NCI-H345 (cell line): ENCODE data around the gene CST2.
"Not testable (repeated sequence)": the region's sequence is repeated elsewhere in the genome, so short reads cannot be mapped to it uniquely, and the experiment has no call there.

ENCODE experiments used
- DNase-seq: peaks from one replicate; lab custom pipeline; 2025; lab: John Stamatoyannopoulos, UW

The CST2 gene

DNA sequence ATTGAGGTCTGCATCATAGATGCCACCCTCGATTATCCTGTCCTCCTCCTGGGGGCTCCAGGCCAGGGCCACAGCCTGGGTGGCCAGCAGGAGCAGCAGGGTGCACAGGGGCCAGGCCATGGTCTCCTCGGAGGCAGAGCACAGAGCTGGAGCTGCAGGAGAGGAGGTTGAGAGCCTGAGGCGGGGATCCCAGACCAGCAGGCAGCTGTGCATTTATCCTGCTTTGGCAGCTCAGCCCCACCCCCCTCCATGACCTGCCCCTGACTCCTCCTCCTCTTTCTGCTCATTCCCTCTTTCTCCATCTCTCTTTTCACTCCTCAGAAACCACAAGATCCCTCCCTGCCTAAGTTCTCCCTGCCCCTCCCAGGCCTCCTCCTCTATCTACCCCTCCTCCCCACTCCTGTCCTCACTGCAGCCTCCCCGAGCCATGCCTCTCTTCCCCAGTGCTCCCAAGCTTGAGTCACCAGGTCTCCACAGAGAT lies at the start of gene CST2:
Gene CST2, minus strand, starts transcription at position 189 of the 481 bp plus-strand sequence. Its CDS starts 69 bp downstream, at position 120.
- peak; percentile 9 for DNase-seq

DNA sequence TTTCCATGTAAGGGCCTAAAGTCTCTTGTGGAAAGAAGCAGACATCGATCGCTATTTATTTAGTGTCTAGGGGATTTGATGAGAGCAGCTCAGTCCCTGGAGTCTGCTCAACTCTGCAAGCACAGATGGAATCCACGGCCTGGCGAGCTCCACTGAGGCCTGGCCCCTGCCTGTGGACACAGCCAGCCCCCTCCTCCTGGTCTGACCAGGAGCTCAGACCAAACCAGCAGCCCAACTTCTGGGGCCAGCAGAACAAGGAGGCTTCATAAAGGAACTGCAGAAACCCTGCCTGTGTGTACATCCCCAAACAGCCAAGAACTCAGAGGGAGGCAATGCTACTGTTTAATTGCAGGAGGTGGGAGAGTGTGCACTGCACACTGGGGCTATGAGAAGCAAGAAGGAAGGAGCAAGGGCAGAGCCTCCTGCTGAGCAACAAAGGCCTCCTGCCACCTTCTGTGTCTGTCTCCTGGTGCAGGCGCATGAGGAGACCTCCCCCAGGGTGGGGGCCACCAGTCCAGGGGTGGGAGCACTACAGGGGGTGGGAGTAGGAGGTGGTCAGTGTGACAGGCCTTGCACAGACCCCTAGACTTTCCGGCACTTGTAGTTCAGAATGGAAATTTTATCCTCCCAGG lies 49.2 kb upstream of the CST2 start:
- DNase-seq, result no peak

GRCh38 chr20:23874747-23875146 lies 48.2 kb upstream of the CST2 start:
- peak; percentile 42 for DNase-seq

DNA sequence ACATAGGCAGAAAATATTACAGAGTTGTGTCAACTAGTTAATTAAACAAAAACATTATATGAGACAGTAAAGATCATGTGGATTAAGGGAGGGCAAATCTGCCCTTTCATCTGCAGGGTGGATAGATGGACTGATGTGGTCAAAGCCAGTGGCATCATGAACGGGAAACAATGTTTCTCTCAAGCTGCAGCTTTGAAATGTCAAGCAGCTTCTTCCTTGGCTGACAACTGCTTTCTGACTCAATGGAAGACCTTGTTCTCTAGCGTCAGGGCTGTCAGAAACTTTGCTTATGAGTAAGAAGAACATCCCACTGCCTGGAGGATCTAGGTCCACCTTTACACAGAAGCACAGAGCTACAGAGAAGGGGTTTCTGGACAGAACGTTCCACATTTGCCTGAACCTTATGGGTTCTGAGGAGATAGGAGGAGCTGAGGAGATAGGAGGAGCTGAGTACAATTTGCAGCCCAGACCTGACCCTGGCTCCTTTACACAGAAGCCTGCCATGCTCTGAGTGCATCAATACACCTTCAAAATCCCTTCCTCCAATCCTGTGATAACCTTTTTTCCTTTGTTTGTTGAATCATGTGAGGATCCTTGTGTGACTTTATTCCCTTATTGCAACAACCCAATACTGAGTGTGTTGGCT lies 47.0 kb upstream of the CST2 start:
- no peak for DNase-seq

- no peak for DNase-seq
Observed at GRCh38 chr20:23872065-23872464, 45.5 kb upstream of the CST2 start.

DNA sequence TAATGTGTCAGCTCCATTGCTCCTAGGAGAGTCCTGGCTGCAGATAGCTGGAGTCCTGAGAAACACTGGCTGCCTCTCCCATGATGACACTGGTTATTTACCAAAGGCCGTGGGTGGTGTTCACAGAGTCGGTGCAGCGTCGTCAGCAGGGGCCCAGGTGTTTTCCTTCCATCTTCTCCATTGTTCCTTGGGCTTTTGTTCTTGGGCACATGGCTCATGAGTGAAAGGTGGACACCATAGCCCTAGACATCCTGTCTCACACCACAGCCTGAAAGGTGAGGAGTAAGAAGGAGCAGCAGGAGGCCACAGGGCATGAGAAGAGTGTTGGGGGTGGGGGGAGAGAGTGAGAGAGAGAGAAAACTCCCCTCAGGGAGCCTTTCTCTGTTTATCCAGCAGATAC lies 43.9 kb upstream of the CST2 start:
- DNase-seq, result peak; percentile 73

DNA sequence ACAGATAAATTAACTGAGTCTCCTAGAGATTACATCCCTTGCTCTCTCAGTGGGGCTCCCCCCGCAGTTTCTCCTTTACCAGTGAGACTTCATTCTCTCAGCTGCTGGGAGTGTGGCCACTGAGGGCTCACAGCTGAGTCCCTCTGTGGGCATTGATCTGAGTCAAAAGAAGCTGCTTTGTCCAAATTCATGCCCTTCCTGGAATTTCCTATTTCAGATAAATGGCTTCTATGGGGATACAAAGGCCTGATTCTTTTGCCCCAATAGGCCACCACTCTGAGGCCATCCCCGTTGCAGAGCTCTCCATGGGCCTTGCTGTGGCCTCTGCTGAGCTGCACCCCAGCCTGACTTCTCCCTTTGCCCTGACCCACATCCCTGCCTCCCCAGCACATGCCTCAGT lies 43.0 kb upstream of the CST2 start:
- no peak for DNase-seq

- DNase-seq, result no peak
Observed at GRCh38 chr20:23868321-23868720, 41.8 kb upstream of the CST2 start.

DNA sequence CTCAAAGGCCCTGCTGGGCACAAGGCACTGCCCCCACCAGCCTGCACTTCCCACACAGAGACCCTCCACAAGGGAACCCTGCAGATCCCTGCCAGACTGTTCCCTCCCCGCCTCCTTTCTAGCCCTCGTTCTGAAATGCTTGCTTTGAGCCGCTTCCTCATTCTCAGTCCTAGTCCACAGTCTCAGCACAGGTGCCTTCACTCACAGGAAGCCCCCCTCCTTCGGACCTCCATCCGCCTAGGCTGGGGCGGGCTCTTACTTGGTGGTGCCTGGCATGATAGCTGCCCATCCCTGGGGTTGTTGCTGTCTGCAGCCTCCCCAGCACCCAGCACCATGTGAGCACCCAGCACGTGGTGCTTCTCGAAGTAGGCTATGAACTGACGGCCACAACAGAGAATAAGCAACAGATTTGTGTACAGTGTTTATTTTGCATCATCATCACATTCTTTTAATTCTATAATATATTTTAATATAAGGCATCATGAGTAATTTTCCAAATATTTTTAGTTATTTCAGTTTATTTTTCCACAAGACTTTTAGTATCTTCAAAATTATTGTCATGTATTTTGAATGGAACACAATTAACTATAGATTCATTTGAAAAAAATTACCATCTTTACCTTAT lies 40.7 kb upstream of the CST2 start:
- no peak for DNase-seq

GRCh38 chr20:23860771-23861170 lies 34.2 kb upstream of the CST2 start:
- DNase-seq, result not testable (repeated sequence)

- DNase-seq, result no peak
Observed at GRCh38 chr20:23857962-23858595, 31.6 kb upstream of the CST2 start.

DNA sequence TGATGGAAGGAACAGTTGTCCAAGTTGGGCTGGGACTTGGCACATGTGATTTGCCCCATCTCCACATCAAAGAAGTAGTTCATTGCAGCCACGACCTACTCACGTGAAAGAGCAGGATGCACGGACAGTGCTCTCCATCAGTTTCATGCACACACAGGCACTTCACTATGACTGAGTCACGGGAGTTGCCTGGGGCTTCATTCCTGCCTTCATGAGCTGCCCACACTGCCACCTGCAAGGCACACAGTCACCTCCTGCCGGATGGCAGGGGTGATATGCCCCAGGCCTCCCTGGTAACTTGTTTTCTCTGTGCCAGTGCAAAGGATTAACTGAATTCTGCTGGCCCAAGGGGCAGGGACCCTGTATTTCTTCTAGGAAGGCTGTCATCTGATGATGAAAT lies 30.2 kb upstream of the CST2 start:
- DNase-seq, result no peak

- no peak for DNase-seq
Observed at GRCh38 chr20:23856226-23856625, 29.7 kb upstream of the CST2 start.

- no peak for DNase-seq
Observed at GRCh38 chr20:23841693-23842092, 15.2 kb upstream of the CST2 start.

GRCh38 chr20:23835716-23836115 lies 9.2 kb upstream of the CST2 start:
- no peak for DNase-seq

DNA sequence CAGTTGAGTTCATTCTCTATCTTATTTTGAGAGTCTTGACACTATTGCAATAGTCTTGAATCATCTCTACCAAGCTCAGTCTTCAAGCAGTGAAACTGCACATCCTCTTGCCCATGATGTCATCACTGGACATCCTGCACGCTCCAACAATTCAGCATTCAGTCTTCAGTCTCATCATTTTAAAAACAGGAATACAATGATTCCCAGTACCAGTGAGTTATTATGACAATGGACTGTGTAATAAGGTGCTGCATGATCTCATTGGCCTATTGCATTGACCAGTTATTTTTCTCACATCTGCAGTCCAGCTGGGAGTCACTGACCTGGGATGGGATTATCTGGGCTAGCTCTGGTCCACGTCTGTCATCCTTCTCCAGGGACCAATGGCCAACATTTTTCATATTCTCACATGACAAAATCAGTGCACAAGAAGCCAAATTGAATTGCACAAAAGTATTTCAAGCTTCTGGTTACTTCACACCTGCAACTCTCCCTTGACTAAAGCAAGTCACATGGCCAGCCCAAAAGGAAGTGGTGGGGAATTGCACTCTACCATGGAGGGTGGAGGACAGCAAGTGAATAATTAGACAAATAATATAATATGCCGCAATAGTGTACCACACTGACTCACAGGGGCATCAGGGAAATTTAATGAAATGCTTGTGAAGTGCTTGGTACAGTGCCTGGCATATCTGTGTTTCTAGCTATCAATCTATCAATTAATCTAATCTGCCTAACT lies 6.4 kb upstream of the CST2 start:
- DNase-seq, result no peak

DNA sequence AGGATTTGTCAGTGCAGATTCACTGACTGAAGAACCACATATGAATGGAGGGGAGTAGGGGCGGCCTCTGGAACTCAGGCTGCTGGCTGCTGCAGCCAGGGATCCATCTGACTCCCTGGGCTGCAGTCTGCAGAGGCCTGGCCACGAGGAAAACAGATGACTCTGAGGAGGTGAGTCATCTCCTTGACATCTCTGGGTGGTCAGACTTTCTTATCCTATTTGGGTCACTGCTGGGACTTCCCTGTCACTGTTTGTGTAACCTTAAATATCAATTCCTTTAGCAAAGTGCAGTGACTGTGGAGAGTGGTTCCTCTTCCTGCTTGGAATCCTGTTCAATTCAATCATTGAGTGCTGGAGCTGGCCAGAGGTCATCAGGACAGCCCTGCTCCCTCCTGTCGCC lies 5.4 kb upstream of the CST2 start:
- not testable (repeated sequence) for DNase-seq

GRCh38 chr20:23823621-23824324 lies 2.8 kb downstream of the CST2 start:
- DNase-seq, result peak; percentile 72

DNA sequence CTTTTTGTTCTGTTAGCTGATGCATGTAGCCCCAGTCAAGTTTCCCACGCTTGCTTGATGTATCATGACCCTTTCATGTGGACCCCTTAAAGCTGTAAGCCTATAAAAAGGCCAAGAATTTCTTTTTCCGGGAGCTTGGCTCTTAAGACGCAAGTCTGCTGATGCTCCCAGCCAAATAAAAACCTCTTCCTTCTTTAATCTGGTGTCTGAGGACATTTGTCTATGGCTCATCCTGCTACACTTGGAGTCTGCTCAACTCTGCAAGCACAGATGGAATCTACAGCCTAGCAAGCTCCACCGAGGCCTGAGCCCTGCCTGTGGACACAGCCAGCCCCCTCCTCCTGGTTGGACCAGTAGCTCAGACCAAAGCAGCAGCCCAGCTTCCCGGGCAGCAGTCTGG lies 3.4 kb downstream of the CST2 start:
- no peak for DNase-seq

GRCh38 chr20:23820493-23820892 lies 6.0 kb downstream of the CST2 start:
- DNase-seq, result no peak

DNA sequence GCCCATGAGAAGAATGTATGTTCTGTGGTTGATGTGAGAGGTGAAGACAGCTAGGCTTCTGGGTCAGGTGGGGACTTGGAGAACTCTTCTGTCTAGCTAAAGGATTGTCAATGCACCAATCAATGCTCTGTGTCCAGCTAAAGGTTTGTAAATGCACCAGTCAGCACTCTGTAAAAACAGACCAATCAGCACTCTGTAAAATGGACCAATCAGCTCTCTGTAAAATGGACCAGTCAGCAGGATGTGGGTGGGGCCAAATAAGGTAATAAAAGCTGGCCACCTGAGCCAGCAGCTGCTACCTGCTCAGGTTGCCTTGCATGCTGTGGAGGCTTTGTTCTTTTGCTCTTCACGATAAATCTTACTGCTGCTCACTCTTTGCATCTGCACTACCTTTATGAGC lies 15.0 kb downstream of the CST2 start:
- DNase-seq, result not testable (repeated sequence)
